Stimulated activated CD4-positive, alpha-beta T cell treated with anti-CD3 and anti-CD28 coated beads, Interleukin-4, amount 100 ng/mL, for 48 hours (primary cell): ENCODE measurements around the gene NMD3.
"Not testable (repeated sequence)": the region's sequence is repeated elsewhere in the genome, so short reads cannot be mapped to it uniquely, and the experiment has no call there.

Experiments
- DNase-seq, 2 donors: peaks; one replicate each; pipeline ENCODE4 v3.0.0-alpha.2; 2020; ENCODE audit warnings: low read depth in 2 of 2

Gene NMD3

DNA sequence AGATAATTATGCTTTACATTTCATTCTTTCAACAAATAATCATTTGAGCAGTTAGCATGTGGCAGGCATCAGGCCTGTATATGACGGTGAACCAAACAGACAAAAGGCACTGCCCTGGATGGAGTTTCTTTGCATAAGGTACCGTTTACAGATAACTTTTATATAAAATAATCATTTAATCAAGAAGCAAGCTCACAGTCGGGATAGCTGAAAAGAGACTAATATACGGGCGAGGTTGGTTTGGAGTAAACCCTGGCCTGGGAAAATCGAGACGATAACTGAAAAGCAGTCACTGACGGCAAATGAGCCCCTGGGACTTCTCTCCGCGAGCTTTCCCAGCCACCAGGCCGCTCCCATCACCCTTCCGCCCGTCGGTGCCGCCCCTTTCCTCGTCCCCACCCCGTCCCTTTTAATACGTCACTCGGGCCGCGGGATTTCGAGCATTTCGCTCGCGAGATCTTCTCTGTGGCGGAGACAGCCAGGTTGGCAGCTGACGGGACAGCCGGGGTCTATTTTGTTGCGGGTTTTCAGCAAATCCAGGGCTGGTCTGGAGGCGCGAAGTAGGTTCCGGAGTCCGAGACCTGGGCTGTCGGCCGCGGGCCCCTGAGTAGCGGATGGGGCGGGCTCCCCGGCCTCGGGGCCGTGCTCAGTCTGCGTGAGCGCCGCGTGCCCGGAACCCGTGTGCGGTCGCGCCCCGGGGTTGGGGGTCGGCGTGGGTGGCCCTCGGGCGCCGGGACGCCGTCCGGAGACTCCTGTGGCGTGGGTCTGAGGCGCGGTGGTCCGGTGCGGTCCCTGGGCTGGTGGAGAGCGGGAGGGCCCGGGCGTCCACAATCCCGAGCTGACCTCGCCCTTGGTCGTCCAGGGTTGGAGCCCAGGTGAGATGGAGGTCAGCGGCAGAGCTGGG, at the start of gene NMD3:
Gene NMD3, plus strand, starts transcription at position 462 of the 904 bp plus-strand sequence. CDS start 703 bp downstream, outside the sequence.
- peak; percentile 90 to 93 for DNase-seq

DNA sequence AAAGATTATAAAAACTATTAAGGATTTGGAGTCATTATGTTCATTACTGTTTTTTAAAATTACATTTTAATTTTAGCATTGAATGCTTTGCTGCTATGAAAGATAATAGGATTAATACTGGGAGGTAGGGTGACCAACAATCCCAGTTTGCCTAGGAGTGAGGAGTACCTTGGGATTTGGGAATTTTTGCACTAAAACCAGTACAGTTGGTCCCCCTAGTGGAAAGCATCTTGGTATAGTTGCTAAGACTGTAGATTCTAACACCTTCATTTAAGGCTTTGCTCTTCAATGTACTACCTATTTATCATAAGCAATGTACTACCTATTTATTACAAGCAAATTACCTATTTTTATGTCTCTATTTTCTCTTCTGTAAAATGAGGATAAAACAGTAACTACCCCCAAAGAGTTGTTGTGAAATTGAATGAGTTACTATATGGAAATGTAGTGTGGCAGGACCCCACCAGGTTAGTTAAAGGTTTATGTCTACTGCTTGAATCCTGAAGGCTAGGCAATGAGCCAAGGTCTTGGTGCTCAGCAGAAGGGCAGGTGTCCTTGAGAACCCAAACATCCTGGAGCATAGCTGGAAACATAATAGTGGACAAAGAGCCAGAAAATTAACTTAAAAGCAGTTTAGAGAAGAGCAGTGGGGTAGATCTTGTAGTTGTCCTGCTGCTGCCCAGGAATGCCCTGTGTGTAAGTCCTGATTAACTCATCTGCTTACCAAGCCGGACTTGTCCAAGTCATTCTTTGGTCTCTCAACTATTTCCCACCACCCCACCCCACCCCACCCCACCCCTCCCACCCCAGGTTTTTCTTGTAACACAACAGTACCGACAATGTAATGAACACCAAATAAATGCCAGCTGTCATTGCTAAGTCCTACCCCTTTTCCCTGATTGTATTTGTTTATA, 49.2 kb upstream of the NMD3 start:
- no peak for DNase-seq

DNA sequence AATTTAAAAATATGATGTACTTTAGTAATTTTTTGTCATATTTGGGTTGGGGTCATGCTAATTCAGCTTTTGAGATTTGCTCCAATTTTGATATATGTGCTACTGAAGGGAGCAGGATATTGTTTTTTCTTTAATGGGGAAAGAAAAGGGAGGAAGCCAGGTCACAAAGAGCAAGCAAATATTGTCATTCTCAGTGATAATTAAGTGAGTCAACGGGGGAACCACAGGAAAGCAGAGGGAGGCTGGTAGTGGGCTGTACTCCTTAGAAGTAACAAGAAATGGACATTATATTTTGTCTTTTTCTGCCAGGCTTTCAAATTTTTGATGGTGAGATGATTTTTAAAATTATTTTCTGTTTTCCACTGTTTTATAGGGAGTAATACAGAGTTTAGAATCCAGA, 45.6 kb upstream of the NMD3 start:
- no peak for DNase-seq

DNA sequence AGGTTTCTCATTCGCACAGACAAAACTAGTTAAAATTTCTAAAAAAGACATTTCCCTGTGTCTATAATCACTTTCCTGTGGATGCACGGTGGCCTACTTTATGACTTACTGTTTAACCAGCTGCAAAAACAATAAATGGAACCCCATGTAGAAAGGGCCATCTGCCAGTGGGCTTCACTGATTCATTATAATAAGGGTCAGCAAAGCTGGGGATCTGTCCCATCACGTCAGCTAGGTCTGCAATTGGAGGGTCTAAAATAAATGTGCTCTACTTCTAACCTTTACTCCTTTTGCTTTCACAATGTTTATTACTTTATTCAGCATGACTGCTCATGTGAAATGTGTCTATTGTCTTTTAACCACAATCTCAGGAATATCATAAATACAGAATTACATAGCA, 43.1 kb upstream of the NMD3 start:
- DNase-seq: no peak

DNA sequence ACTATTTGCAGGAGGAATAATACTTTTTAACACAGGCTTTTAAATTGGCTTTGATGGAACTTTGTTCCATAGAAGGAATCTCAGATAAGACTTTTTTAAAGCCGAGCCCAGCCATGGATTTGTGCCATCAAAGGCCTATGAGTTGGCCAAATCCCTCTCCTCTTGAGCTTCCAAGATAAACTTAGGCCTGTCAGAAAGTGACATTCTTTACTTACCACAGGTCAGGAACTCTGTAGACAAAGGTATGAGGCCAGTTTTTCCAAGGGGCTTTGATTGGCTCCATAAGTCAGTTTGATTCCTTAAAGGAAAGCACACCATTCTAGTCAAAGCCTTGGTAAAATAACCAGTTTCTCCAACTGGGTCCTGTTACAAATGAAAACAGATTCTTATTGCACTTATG, 39.7 kb upstream of the NMD3 start:
- not testable (repeated sequence) for DNase-seq

DNA sequence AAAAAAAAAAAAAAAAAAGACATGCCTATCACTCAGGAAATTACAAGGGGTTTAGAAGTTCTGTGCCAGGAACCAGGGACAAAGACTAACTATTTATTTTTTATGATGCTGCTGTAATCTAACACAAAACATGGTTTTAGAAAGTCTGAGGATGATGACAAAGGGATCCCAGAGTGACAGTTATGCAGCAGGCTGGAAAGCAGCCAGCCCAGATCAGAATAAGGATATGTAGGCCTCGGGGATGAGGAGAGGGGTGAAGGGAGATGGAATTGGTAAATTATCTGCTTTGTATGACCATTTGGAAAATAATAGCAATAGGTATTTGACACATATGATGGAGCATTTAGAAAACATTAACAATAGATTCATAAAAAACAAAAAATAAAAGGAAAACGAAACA, 34.1 kb upstream of the NMD3 start:
- no peak for DNase-seq

DNA sequence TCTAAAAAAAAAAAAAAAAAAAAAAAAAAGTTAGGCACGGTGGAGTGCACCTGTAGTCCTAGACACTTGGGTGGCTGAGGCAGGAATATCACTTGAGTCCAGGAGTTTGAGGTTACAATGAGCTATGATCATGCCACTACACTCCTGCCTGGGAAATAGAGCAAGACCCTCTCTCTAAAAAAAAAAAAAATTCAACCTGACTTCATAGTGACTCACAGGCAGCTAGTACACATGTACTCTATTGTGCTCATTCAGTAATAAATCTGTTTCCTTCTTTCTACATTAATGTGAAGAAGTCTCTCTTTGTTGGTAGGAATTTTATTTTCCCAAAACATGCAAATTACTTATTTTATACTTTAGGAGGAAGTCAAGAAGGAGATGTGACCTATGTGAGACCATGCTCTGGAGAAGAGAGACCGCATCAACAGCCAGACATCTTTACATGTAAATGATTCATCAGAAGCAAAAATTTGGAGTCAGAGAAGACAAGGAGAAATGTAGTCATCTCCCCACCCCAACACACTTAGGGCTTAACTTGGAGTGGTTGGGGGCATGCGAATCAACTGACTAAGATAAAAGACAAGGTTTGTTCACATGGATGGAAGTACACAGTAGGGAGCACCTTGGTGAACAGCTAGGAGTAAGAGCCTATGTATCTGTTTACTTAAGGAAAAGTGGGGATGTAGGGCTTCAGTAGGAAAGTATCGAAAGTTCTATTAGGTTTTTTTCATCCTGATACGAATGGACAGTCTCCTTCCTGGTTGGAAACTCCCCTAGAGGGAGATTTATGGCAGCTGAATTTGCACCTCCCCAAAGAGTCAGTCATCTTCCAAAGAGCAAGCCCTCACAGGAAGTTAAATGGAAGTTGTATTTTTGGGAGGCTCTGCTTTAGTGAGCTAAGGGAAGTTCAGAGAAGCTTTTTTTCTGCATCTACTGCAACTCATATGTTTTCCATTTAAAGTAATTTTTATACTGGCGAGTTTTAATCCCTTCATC, 23.0 kb upstream of the NMD3 start:
- DNase-seq: no peak

DNA sequence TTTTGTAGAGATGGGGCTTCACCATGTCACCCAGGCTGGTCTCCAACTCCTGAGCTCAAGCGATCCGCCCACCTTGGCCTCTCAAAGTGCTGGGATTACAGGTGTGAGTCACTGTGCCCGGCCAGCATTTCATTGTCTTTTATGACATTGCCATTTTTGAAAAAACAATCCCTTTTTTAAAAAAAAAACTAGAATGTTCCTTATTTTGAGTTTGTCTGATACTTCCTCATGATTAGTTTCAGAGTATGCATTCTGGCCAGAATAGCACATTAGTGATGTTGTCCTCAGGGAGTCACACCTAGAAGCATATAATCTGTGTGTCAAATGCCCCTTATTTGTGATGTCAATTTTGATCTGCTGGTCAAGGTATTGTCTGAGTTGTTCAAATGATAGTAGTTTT, 21.2 kb upstream of the NMD3 start:
- no peak for DNase-seq

DNA sequence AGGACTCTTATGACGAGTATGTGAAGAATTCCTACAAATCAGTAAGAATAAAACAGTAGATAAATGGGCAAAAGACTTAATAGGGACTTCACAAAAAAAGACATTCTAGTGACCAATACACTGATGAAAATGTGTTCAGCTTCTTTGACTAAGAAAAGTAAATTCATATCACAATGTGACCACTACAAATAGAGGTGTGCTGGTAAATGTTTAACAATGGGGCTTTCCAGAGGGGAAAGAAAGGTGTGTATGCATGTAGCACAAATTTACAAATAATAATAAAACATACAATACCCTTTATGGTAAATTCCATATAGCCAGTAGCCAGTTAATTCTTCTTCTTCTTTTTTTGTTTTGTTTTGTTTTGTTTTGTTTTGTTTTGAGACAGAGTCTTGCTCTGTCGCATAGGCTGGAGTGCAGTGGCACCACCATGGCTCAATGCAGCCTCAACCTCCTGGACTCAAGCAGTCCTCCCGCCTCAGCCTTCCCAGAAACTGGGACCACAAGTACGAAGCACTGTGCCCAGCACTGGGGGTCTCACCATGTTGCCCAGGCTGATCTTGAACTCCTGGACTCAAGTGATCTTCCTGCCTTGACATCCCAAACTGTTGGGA, 17.5 kb upstream of the NMD3 start:
- no peak for DNase-seq

DNA sequence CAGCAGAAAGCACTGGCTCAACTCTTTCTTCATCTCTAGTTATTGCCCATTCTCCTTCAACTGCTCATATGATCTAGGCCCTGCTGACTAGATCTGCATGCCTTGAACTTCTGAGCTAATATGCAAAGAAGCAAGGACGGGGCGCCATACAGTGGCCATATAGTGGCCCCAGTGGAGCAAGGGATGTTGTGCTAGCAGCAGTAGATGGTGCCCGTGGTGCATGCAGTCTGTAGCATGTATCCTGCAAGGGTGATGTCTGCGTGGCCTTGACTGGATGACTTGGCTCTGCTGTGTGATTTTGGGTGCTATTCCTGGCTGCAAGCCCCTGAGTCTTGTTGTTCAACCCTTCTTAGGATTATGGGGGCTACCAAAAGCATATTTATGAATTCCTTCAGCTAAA, 12.2 kb upstream of the NMD3 start:
- DNase-seq: no peak

DNA sequence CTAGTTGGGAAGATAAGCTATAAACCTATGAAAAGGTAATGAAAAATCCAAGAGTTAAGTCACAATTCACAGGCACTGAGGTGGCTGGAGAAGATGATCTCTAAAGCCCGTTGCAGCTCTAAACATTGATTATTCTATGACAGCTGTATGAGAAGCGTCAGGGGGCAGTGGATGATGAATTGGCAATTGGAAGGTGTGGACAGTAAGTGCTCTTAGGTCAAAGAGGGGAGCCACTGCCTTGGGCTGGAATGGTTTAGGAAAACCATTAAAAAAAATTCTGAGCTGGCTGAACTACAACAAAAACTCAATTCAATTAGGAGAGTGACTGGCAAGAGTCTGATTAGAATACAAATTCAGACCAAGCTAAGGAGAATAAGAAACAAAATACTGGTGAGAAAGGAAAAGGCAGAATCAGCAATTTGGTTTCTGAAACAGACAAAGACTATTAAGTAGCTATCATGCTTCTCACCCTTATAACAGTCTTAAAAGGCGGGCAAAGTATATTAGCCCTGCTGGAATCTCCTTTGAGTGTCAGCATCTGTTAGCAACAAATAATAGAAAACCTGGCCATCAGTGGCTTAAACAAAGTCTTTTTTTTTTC, 8.8 kb upstream of the NMD3 start:
- no peak for DNase-seq

DNA sequence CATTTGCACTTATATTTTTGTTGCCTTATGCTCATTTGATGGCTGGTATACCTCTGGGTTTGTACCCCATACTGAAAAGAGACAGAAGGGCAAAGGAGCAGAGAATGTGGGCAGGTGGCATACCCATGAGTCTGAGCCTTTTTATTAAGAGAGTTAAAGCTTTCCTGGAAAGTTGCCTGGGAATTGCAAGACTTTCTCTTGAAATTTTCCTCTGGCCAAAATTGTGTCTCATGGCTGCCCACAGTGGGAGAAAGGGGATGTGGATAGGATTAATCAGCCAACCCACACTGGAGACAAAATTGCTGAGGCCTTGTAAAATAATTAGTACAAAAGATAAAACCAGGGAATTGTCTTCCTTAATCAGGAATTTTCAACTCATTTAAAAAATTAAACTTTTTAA, 8.2 kb upstream of the NMD3 start:
- no peak for DNase-seq

DNA sequence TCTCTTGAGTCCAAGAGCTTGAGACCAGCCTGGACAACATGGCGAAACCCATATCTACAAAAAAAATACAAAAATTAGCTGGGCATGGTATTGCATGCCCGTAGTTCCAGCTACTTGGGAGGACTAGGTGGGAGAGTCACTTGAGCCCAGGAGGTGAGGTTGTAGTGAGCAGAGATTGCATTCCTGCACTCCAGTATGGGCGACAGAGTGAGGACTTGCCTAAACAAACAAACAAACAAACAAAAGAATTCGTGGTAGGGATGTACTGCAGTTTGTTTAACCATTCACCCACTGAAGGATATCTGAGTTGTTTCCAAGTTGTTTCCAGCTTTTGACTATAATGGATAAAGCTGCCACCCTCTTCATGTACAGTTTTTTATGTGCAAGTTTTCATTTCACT, 7.5 kb upstream of the NMD3 start:
- no peak for DNase-seq

DNA sequence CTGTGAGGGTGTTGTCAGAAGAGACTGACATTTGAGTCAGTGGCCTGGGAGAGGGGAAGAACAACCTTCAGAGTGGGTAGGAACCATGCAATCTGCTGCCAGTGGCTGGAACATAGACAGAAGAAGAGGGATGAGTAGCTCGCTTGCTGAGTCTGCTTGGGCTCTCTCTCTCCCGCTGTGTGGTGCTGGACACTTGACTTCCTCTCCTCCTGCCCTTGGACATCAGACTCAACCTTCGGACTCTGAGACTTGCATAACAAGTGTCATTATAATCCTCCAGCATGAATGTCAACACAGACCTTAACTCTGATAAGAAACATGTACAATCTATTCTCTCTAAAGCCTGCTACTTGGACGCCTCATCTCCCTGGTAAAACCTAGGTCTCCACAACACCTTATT, 5.9 kb upstream of the NMD3 start:
- DNase-seq: no peak

DNA sequence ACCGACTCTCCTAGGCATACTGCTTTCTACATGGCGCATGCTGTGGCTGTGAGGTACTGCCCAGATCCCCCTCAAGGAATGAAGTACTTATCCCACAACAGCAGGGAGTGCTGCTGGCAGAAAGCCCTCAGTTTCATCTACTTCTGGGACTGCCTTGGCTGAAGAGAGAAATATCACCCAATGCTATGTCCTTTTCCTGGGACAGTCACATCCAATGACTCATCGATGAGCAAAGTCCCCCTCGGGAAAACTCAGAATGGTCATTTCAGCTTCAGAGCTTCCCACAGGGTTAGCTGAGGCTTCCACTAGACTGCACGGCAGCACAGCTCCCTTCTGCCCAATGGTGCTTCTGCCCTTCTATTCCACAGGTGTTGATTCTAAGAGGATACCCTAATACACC, 3.6 kb upstream of the NMD3 start:
- no peak for DNase-seq

DNA sequence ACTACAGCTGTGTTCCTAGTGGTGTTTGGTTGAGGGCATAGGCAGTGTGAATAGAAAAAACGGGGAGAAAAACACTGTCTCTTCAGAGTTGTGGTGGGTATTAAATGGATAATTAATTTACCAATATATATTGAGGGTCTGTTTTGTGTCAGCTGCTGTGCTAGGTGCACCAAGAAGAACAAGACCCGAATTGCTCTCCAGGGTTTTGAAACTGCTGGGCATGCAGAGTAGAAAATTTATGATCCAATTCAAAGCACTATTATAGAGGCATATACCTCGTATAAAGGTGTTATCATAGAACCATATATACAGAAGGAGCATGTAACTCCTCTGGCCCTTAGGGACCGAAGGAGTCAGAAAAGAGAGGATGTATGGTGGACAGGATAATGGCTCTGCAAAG, 1.6 kb upstream of the NMD3 start:
- no peak for DNase-seq

DNA sequence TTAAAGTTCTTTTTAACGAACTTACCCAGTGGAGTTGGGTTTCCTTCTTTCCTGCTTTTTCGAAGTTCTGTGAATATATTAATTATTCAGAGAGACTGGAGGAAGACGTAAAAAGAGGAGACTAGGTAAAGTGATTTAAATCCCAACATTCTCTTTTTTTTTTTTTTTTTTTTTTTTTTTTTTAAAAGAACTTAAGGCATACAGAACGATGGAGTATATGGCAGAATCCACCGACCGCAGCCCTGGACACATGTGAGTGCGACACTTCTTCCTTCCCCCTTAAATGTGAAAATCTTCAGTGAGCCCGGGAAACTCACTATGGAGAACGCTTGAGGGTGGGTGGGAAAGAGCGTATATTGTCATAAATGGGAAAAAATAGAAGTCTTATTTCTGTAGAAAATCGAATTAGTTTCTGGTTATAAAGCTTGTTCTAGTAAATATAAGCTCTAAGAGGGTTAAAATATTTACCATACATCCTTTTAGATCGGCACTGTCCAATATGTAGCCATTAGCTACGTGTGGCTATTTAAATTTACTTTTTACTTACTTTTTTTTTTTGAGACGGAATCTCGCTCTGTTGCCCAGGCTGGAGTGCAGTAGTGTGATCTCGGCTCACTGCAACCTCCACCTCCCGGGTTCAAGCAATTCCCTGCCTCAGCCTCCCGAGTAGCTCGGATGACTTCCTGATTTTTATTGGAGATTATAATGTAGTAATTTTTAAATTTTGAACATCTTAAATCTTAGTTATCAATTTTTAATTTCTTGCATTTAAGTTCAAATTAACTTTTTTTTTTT, 892 bp downstream of the NMD3 start:
- DNase-seq: no peak

DNA sequence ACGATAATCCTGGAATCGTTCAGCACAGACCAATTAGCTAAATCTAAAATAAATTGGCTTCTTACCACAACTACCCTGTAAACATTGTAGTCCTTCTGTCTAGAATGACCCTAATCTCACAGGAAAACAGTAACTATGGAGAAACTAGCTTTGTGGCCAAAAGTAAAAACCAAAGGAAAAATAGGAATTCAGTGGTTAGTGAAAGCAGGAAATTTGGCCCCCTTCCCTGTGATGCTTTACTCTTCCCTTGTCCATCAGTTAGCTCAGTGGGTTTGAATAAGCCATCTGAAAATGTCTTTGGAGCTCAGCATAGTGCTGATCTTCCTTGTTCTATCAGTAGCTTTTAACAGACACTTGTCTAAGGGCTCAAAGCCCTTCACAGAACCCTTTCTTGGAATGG, 1.6 kb downstream of the NMD3 start:
- DNase-seq: no peak

DNA sequence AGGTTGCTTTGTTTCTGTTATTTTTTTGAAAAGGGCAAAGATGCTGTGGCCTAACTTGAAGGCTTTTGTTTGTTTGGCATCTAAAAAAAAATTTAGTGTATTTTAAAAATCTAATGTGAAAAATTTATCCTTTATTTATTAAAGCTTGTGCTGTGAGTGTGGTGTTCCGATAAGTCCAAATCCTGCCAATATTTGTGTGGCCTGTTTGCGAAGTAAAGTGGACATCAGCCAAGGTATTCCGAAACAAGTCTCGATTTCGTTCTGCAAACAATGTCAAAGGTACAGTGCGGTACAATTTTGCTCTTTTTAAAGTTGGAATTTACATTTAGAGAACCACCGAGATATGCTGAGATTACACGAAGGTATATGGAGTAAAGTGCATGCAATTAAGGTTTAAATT, 3.7 kb downstream of the NMD3 start:
- DNase-seq: no peak

DNA sequence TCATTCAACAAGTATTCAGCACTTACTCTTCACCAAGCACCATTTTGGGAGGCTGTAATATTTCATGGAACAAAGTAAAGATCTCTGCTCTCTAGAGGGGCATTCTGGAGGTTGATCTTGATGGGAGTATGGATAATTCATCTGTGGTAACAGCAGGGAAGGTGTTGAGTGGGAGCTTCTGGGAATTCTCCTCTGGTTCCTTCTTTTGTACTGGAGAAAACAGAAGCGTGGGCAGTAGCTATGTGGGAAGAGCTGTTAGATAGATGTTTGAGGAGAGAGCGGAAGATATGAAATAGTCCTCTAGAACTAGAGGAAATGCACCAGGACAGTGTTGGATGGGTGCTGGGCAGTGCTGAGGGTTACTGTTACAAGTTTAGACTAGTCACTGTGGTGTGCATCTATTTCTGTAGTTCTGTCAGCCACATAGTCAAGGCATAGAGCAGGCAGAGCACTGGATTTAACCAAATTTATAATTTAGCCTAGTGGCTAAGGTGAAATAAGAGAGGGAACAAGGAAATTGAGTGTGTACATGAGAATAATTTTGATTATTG, 9.6 kb downstream of the NMD3 start:
- DNase-seq: no peak
